ENCODE results near the gene KIAA0513. TPM values are rescaled to one million over a fixed set of nuclear protein-coding genes. Genes with fewer than 3 reads are reported as not detected.
A peak's percentile ranks its signal among the peaks of the same experiment; 100 is the strongest.

Gene KIAA0513
- total and polyA plus RNA-seq, 2 of the 13 experiments (the other 11 are each of a cell fraction or from before 2014, with no cell fraction given): 1.8 TPM

GRCh38 chr16:84988328-84989080 lies 39.1 kb upstream of the KIAA0513 start (continued):
- no peak for TF ChIP-seq BRF2 (CRISPR knock-in tag; IDR thresholded peaks at IDR 0.05)
- TF ChIP-seq ZNF20 (CRISPR knock-in tag; IDR thresholded peaks at IDR 0.05): no peak
- no peak for TF ChIP-seq SIN3A (IDR thresholded peaks at IDR 0.05; ENCODE audit: borderline replicate concordance, low read depth, low read length)
- no peak for TF ChIP-seq ZNF691 (CRISPR knock-in tag; IDR thresholded peaks at IDR 0.05; ENCODE audit: borderline replicate concordance, low read depth)
- TF ChIP-seq ZSCAN22 (CRISPR knock-in tag; IDR thresholded peaks at IDR 0.05): no peak
- TF ChIP-seq NR2F6 (IDR thresholded peaks at IDR 0.05): no peak
- TF ChIP-seq NR2F6 (CRISPR knock-in tag; IDR thresholded peaks at IDR 0.05): no peak
- peak; percentile 21; the same call in 1 of the 2 replicates for TF ChIP-seq ZNF687 (CRISPR knock-in tag; IDR thresholded peaks at IDR 0.05)
- no peak for TF ChIP-seq ZBTB25 (CRISPR knock-in tag; IDR thresholded peaks at IDR 0.05)
- no peak for TF ChIP-seq KAT8 (CRISPR knock-in tag; IDR thresholded peaks at IDR 0.05)
- TF ChIP-seq SRSF9 (IDR thresholded peaks at IDR 0.05; ENCODE audit: borderline replicate concordance, insufficient read depth, low read depth, low read length, poor library complexity, severe bottlenecking): no peak
- TF ChIP-seq KLF12 (CRISPR knock-in tag; IDR thresholded peaks at IDR 0.05; ENCODE audit: borderline replicate concordance): no peak

Measured in HepG2 (cell line).